Measurements from ENCODE around the gene C1QTNF5. TPM values are rescaled to one million over a fixed set of nuclear protein-coding genes. Genes with fewer than 3 reads are reported as not detected.
A peak's percentile ranks its signal among the peaks of the same experiment; 100 is the strongest.

Gene C1QTNF5
- total RNA-seq, 1 donor from 2014 or later: 24.1 TPM

- no peak for DNase-seq (ENCODE audit: low spot score in 2 of 2, unreplicated experiment in 2 of 2)
- Mint-ChIP-seq H3K27ac (no peak overlapping the region), H3K36me3 (no peaks in the 10 kb centered on the region), H3K27me3 (ENCODE audit: low read depth) (no peaks in the 10 kb centered on the region), H3K4me1 (peaks cover 67% of the 10 kb centered on the region), H3K9me3 (no peaks in the 10 kb centered on the region), H3K4me3 (no peak overlapping the region)
- no peak for TF ChIP-seq CTCF (IDR thresholded peaks at IDR 0.05; ENCODE audit: unreplicated experiment)
These were observed 34.1 kb upstream of the C1QTNF5 start for GRCh38 chr11:119374632-119375336.

- TF ChIP-seq CTCF (IDR thresholded peaks at IDR 0.05; ENCODE audit: unreplicated experiment): peak; percentile 76
- H3K27ac Mint-ChIP-seq: no peak overlapping the region
- H3K9me3 Mint-ChIP-seq: no peaks in the 10 kb centered on the region
- H3K4me3 Mint-ChIP-seq: no peak overlapping the region
- DNase-seq (ENCODE audit: low spot score in 2 of 2, unreplicated experiment in 2 of 2): peak in 1 of 2 experiments; percentile 89
- no peaks in the 10 kb centered on the region for H3K36me3 Mint-ChIP-seq
- no peaks in the 10 kb centered on the region for H3K27me3 Mint-ChIP-seq (ENCODE audit: low read depth)
- H3K4me1 Mint-ChIP-seq: peaks cover 69% of the 10 kb centered on the region
These were observed 33.4 kb upstream of the C1QTNF5 start for GRCh38 chr11:119373921-119374631.

- no peak overlapping the region for H3K27ac Mint-ChIP-seq
- no peaks in the 10 kb centered on the region for H3K36me3 Mint-ChIP-seq
- DNase-seq (ENCODE audit: low spot score in 2 of 2, unreplicated experiment in 2 of 2): no peak
- no peaks in the 10 kb centered on the region for H3K27me3 Mint-ChIP-seq (ENCODE audit: low read depth)
- no peak overlapping the region for H3K4me3 Mint-ChIP-seq
- TF ChIP-seq CTCF (IDR thresholded peaks at IDR 0.05; ENCODE audit: unreplicated experiment): no peak
- H3K4me1 Mint-ChIP-seq: peaks cover 68% of the 10 kb centered on the region
- no peaks in the 10 kb centered on the region for H3K9me3 Mint-ChIP-seq
These were observed 32.6 kb upstream of the C1QTNF5 start for GRCh38 chr11:119373059-119373920.

- Mint-ChIP-seq H3K27me3 (ENCODE audit: low read depth) (no peaks in the 10 kb centered on the region), H3K9me3 (no peaks in the 10 kb centered on the region), H3K27ac (no peak overlapping the region), H3K36me3 (no peaks in the 10 kb centered on the region), H3K4me3 (no peak overlapping the region), H3K4me1 (peaks cover 75% of the 10 kb centered on the region)
- DNase-seq (ENCODE audit: low spot score in 2 of 2, unreplicated experiment in 2 of 2): no peak
- no peak for TF ChIP-seq CTCF (IDR thresholded peaks at IDR 0.05; ENCODE audit: unreplicated experiment)
These were observed 31.8 kb upstream of the C1QTNF5 start for GRCh38 chr11:119372260-119373058.

- H3K36me3 Mint-ChIP-seq: no peaks in the 10 kb centered on the region
- H3K27me3 Mint-ChIP-seq (ENCODE audit: low read depth): no peaks in the 10 kb centered on the region
- no peak overlapping the region for H3K4me3 Mint-ChIP-seq
- no peak overlapping the region for H3K27ac Mint-ChIP-seq
- no peak for TF ChIP-seq CTCF (IDR thresholded peaks at IDR 0.05; ENCODE audit: unreplicated experiment)
- H3K9me3 Mint-ChIP-seq: no peaks in the 10 kb centered on the region
- DNase-seq (ENCODE audit: low spot score in 2 of 2, unreplicated experiment in 2 of 2): no peak
- peaks cover 82% of the 10 kb centered on the region for H3K4me1 Mint-ChIP-seq
These were observed 31.1 kb upstream of the C1QTNF5 start for GRCh38 chr11:119371778-119372182.

Measured in mesothelial cell of epicardium (in vitro differentiated cells).